Measurements from ENCODE around the gene CTTN. TPM values are rescaled to one million over a fixed set of nuclear protein-coding genes. Genes with fewer than 3 reads are reported as not detected.

Gene CTTN
- total RNA-seq, 1 experiment from 2014 or later: 533 TPM

GRCh38 chr11:70409871-70410270 lies 11.5 kb downstream of the CTTN start:
- no peaks in the 10 kb centered on the region for H3K4me1 ChIP-seq (replicated peaks; ENCODE audit: insufficient read depth)
- ChIA-PET CTCF (no interaction called here), POLR2A (ENCODE audit: unreplicated experiment) (no interaction called here)
- BruUV-seq (replicated peaks): no TSS peak
- no peaks in the 10 kb centered on the region for H3K9me2 ChIP-seq (ENCODE audit: insufficient read depth)
- no peak for DNase-seq
- no peak for TF ChIP-seq CTCF (conservative IDR thresholded peaks at IDR 0.05)
- TF ChIP-seq EZH2 (IDR thresholded peaks at IDR 0.05; ENCODE audit: low read depth): no peak
- intact Hi-C loops (cut with micrococcal nuclease; ENCODE audit: unreplicated experiment): no loop called here
- no peaks in the 10 kb centered on the region for H3K27me3 ChIP-seq (ENCODE audit: insufficient read depth, low read depth)
- no peak overlapping the region for H3K4me2 ChIP-seq
- H3K4me3 ChIP-seq: no peak overlapping the region
- peaks cover 82% of the 10 kb centered on the region for H4K20me1 ChIP-seq (ENCODE audit: insufficient read depth)
- peaks cover 22% of the 10 kb centered on the region for H3K79me2 ChIP-seq (ENCODE audit: low read depth)
- H2AFZ ChIP-seq: no peak overlapping the region
- peaks cover 69% of the 10 kb centered on the region for H3K36me3 ChIP-seq (ENCODE audit: low read depth)
- no peaks in the 10 kb centered on the region for H3K9me3 ChIP-seq (ENCODE audit: insufficient read depth, low read depth)
- H3K27ac ChIP-seq: no peak overlapping the region
- peaks cover 29% of the 10 kb centered on the region; the same call in 1 of the 2 replicates for H3F3A ChIP-seq (ENCODE audit: insufficient read depth, low read depth)

- Histone ChIP-seq H3K79me2 (ENCODE audit: low read depth) (peaks cover 15% of the 10 kb centered on the region), H3K9me2 (ENCODE audit: insufficient read depth) (no peaks in the 10 kb centered on the region), H3K4me1 (replicated peaks; ENCODE audit: insufficient read depth) (no peaks in the 10 kb centered on the region), H3K27ac (no peak overlapping the region), H4K20me1 (ENCODE audit: insufficient read depth) (peaks cover 82% of the 10 kb centered on the region), H2AFZ (no peak overlapping the region), H3K9me3 (ENCODE audit: insufficient read depth, low read depth) (no peaks in the 10 kb centered on the region), H3F3A (ENCODE audit: insufficient read depth, low read depth) (peaks cover 27% of the 10 kb centered on the region; the same call in 1 of the 2 replicates), H3K4me2 (no peak overlapping the region), H3K36me3 (ENCODE audit: low read depth) (peaks cover 64% of the 10 kb centered on the region), H3K4me3 (no peak overlapping the region), H3K27me3 (ENCODE audit: insufficient read depth, low read depth) (no peaks in the 10 kb centered on the region)
- DNase-seq: no peak
- intact Hi-C loops (cut with micrococcal nuclease; ENCODE audit: unreplicated experiment): no loop called here
- TF ChIP-seq CTCF (conservative IDR thresholded peaks at IDR 0.05) (no peak), EZH2 (IDR thresholded peaks at IDR 0.05; ENCODE audit: low read depth) (no peak)
- ChIA-PET POLR2A (ENCODE audit: unreplicated experiment) (no interaction called here), CTCF (no interaction called here)
- BruUV-seq (replicated peaks): no TSS peak
Measured at GRCh38 chr11:70410276-70411205, 12.2 kb downstream of the CTTN start.

- ChIA-PET POLR2A (ENCODE audit: unreplicated experiment) (interaction anchor here (0.5 kb wide), 1 partner anchor 14 kb away, joined by 11 read pairs; no protein-coding TSS in a partner anchor), CTCF (no interaction called here)
- no peak overlapping the region for H3K27ac ChIP-seq
- H3K79me2 ChIP-seq (ENCODE audit: low read depth): peaks cover 2% of the 10 kb centered on the region
- no peaks in the 10 kb centered on the region for H3K9me2 ChIP-seq (ENCODE audit: insufficient read depth)
- H3K27me3 ChIP-seq (ENCODE audit: insufficient read depth, low read depth): no peaks in the 10 kb centered on the region
- H3K4me1 ChIP-seq (replicated peaks; ENCODE audit: insufficient read depth): no peaks in the 10 kb centered on the region
- no peak overlapping the region for H2AFZ ChIP-seq
- no peaks in the 10 kb centered on the region for H3K9me3 ChIP-seq (ENCODE audit: insufficient read depth, low read depth)
- H3K4me2 ChIP-seq: no peak overlapping the region
- H3F3A ChIP-seq (ENCODE audit: insufficient read depth, low read depth): peaks cover 26% of the 10 kb centered on the region; the same call in 1 of the 2 replicates
- intact Hi-C loops (cut with micrococcal nuclease; ENCODE audit: unreplicated experiment): no loop called here
- H3K36me3 ChIP-seq (ENCODE audit: low read depth): peaks cover 60% of the 10 kb centered on the region
- TF ChIP-seq CTCF (conservative IDR thresholded peaks at IDR 0.05) (no peak), EZH2 (IDR thresholded peaks at IDR 0.05; ENCODE audit: low read depth) (no peak)
- DNase-seq: no peak
- peaks cover 81% of the 10 kb centered on the region for H4K20me1 ChIP-seq (ENCODE audit: insufficient read depth)
- no peak overlapping the region for H3K4me3 ChIP-seq
- no TSS peak for BruUV-seq (replicated peaks)
Measured at GRCh38 chr11:70411713-70412452, 13.6 kb downstream of the CTTN start.

All from PC-9 (cell line).